ENCODE data around the gene GLMP.

The GLMP gene

GRCh38 chr1:156248323-156248683 is 47.2 kb downstream of the GLMP start:
- DNase-seq (ENCODE audit: low read depth in 2 of 2) = no peak

DNA sequence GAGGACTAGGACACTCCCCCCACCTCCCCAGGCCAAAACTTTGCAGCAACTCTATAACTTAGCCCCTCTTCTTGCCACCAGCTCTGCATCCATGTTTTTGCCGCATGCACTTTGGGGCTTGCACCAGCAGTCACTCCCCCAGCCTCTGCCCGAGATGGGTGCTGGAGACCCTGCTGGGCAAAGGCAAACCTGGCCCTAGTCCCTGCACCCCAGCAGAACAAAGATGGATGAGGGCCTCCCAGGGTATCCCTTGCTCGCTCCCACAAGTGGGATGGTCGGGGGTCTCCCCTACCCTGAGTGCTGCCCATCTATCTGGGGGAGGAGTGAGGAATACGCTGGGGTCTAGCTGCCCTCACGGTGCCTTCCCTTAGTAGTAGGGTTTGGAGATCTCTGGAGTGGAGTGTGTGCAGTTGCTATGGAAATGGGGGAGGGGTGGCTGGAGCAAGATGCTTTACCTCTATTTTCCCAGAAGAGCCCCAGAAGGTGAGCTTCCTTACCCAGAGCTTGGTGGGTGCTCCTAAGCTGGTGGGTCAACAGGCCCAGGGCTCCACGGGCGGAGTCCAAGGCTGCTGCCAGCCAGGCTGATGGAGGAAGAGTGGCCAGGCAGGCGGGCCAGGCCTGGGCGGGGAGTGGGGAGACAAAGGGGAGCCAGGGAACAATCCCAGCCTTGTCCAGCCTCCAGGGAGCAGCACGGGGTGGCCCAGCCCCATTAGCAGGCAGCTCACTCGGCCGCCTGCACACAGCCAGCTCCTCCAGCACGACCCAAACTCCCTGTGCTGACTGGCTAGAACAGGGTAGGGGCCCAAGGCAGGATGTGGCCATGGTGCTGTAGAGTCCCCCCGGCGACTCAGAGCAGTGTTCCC is 47.8 kb downstream of the GLMP start, which contains the start of gene PAQR6:
Gene PAQR6, minus strand, starts transcription at position 597 of the 863 bp plus-strand sequence. CDS start 1,325 bp downstream, outside the sequence.
- no peak for DNase-seq (ENCODE audit: low read depth in 2 of 2)

- no peak for DNase-seq (ENCODE audit: low read depth in 2 of 2)
Measured at GRCh38 chr1:156246781-156247459, 48.6 kb downstream of the GLMP start.

- DNase-seq (ENCODE audit: low read depth in 2 of 2) = no peak
Measured at GRCh38 chr1:156246241-156246780, 49.2 kb downstream of the GLMP start.

DNA sequence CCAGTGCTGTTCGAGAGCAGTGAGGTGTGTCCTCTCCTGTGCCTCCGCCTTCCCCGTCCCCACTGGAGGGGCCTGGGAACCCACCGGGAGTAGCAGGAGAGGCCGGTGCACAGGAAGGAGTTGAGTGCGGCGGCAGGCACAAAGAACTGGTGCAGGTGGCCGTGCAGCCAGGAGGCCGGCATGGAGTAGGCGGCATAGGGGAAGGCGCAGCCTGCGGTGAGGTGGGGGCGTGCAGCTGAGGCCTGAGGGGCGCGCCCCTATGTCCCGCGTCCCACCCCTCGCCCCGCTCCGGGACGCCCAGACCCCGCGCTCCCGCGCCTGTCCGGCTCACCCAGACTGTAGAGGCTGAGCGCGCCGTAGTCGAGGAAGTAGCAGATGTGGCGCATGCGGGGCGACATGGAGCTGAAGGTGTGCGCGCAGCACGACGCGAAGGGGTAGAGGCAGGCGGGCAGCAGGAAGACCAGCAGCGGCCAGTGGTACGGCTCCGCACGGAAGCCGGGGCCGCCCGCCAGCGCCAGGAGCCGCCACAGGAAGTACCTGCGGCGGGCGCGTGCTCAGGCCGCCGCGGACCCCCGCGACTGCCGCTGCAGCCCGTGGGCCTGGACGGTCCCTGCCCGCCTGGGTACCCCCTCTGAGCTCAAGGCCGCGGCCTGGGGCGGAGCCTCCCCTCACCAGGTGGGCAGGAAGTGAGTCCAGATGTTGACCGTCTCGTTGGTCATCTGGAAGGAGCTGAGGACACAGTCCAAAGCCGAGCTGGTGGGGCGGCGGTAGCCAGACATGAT is 49.8 kb downstream of the GLMP start:
- DNase-seq (ENCODE audit: low read depth in 2 of 2) = peak in 1 of 2 donors; percentile 14

DNA sequence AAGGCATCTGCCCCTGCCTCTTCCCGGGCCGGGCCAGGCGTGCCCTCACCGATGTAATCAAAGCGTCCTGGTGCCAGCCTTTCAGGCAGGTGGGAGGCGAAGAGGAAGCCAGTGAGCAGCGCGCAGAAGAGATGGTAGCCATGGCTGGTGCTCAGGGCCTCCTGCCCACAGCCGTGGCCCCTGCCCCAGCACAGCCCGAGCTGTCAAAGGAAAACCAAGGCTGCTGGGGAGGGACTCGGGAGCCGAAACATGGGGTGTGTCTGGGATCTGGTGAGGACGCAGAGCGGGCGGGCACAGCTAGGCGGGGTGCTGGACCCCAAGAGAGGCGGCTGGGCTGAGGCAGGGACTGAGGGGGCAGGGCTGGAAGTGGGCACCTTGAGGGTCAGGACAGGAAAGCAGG is 50.8 kb downstream of the GLMP start:
- DNase-seq (ENCODE audit: low read depth in 2 of 2) = no peak

DNA sequence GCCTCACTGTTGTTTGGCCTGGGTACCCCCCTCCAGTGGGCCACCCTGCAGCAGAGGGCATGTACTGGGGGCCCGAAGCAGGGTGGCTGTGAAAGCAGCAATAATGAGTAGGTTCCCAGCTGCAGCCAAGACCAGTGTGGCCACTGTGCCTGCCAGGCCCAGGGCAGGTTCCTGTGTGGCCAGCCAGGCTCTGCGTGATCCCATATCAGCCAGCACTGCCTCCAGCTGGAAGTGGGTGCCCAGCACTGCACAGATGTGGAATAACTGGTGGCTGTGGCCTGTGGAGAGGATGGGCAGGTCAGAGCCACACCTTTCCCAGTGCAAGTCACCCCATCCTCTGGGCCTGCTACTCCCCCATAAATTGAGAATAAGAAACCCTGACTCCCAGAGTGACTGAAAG is 51.4 kb downstream of the GLMP start:
- DNase-seq (ENCODE audit: low read depth in 2 of 2) = no peak

DNA sequence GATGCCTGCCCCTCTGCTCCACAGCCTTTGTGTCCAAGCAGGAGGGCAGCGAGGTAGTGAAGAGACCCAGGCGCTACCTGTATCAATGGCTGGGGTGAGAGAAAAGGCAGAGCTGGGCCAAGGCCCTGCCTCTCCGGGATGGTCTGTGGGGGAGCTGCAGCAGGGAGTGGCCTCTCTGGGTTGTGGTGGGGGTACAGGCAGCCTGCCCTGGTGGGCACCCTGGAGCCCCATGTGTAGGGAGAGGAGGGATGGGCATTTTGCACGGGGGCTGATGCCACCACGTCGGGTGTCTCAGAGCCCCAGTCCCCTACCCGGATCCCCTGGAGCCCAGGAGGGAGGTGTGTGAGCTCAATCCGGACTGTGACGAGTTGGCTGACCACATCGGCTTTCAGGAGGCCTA is 52.7 kb downstream of the GLMP start:
- DNase-seq (ENCODE audit: low read depth in 2 of 2) = no peak
